HG03280 (cell line): ENCODE measurements around the gene ABCG2.
"Not testable (repeated sequence)": the region's sequence is repeated elsewhere in the genome, so short reads cannot be mapped to it uniquely, and the experiment has no call there.

Experiments used
- ATAC-seq: cut with Tn5 transposase; IDR thresholded peaks from one replicate; pipeline ENCODE4 v1.9.1; 2021; ENCODE audit warnings: mild to moderate bottlenecking, moderate library complexity; ENCODE audit not compliant: unreplicated experiment

ABCG2 gene

GRCh38 chr4:88119943-88120342 lies 38.5 kb downstream of the ABCG2 start:
- ATAC-seq, result no peak

DNA sequence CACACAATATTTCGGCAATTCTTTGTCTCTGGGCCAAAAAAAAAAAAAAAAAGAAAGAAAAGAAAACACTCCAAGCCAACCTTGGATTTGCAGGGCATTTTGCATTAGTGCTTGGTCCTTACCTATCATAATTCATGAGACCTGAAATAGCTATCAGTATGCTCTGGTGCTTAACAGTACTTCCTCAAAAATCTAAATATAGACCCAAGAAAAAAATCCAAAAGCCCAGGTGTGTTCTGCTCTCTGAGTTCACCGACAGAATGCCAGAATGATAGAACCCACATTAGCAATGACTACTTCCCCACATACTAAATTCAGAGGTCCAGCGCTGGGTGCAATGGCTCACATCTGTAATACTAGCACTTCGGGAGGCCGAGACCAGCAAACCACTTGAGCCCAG lies 42.9 kb downstream of the ABCG2 start:
- ATAC-seq, result no peak

DNA sequence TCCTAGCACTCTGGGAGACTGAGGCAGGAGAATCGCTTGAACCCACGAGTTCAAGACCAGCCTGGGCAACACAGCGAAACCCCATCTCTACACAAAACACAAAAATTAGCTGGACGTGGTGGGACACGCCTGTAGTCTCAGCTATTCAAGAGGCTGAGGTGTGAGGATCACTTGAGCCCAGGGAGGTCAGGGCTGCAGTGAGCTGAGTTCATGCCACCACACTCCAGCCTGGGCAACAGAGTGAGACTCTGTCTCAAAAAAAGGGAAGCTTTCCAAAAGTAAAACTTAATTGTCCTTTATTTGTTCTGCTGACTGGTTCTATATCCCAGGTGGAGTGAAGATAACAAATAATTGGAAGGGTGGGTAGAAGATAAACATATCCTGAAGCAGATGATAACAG lies 45.6 kb downstream of the ABCG2 start:
- no peak for ATAC-seq

GRCh38 chr4:88110826-88111225 lies 47.6 kb downstream of the ABCG2 start:
- no peak for ATAC-seq

DNA sequence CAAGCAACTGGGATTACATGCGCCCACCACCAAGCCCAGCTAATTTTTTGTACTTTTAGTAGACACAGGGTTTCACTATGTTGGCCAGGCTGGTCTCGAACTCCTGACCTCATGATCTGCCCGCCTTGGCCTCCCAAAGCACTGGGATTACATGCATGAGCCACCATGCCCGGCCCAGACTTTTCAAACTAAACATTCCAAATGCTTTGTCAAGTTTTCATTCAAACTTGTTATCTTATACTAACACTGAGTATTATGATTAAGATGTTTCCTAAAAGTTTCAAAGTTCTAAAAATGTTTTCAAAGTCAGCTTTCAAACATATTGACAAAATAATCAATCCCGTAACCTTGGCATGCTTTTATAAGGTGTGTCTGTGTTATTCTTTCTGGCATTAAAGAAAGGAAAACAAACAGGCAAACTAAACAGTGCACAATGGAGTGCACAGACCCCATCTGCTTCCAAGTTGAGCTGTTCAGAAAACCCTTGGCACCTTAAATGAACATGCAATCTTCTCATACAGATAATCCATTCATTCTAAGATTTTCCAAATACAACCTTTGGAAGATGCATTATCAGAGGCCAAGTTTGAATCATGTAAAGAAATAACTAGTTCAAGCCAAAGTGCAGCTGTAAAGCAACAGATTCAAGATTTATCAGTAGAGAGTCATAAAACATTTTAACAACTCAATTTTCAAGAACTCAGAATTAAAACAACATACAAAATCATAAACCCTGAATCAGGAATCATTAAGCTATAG lies 49.1 kb downstream of the ABCG2 start:
- no peak for ATAC-seq

GRCh38 chr4:88108747-88109122 lies 49.7 kb downstream of the ABCG2 start:
- no peak for ATAC-seq

- ATAC-seq, result not testable (repeated sequence)
Observed at GRCh38 chr4:88108108-88108465, 50.4 kb downstream of the ABCG2 start.

DNA sequence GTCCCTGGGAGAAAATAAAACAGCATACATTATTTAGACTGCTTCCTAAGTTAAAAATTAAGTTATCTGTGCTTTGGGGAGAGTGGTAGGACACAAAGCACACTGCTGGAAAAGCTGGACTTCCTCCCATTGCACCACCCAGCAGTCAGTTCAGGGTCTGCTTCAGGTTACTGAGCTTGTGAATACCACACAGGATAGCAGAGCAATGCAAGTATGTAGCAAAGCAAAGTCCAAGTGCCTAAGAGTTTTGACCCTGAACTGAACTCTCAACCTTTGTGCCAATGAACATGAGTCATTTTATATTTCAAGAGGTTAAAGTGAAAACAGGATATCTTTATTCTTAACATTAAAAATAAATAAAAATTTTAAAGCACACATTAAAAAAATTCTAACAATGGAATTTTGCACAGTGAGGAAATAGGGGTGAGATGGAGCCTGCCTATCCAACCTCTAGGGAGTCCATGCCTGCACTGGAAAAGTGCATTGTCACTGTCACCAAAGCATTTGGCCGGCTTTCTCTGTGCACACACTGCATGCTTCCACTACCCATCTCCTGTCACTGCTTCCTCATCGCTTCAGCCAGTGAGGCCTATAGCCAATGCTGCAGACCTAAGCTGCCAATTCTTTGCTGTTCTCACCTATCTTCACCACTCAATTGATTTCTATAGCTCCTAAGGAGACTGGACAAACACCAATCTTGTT lies 50.9 kb downstream of the ABCG2 start:
- no peak for ATAC-seq

GRCh38 chr4:88106205-88106604 lies 52.2 kb downstream of the ABCG2 start:
- ATAC-seq, result no peak

DNA sequence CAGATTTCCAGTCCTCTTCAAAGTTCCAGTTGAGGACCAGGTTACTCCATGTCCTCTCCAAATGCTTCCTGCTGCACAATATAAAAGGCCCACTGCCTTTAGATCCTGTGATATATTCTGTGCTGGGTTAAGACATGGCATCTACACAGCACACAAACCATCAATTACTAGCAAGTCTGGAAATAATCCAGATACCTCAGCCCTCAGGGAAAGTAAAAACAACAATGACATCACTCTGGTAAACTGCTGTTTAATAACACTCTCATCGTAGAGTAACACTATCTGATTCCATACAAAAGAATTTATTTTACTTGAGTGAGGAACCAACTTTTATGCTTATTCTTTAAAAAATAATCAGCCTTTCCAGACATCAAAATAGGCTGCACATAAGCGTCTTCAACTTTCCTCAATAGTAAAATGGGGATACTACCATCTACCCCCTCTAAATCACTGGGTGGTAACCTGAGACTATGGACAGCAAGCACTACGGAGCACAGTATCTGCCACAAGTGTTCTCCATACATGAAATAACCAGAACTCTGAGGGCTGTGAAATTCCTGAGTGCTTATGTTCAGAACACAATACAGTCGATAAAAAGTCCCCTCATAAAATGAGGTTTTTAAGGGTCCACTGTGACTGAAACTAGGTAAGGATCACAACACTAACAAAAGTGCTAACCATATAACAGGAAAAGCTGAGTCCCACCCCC lies 53.4 kb downstream of the ABCG2 start:
- ATAC-seq, result no peak

GRCh38 chr4:88102026-88102425 lies 56.4 kb downstream of the ABCG2 start:
- no peak for ATAC-seq

GRCh38 chr4:88101165-88101564 lies 57.3 kb downstream of the ABCG2 start:
- no peak for ATAC-seq

GRCh38 chr4:88098993-88099752 lies 59.3 kb downstream of the ABCG2 start:
- ATAC-seq, result peak; percentile 50

- no peak for ATAC-seq
Observed at GRCh38 chr4:88097781-88098180, 60.7 kb downstream of the ABCG2 start.

DNA sequence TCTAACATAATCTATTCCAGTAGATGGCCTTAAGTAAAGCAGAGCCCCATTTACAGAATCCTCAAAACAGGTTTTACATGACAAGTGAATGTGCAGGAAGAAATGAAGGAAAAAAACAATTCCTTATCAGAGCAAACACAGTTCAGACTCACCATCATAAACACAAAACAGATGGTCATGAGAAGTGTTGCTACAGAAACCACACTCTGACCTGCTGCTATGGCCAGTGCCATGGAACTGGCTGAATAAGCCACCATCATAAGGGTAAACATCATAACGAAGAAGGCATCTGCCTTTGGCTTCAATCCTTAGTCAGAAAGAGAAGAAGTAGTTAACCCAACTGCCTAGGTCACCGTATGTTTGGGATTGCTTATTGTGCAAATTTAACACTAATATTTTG lies 61.1 kb downstream of the ABCG2 start:
- no peak for ATAC-seq

DNA sequence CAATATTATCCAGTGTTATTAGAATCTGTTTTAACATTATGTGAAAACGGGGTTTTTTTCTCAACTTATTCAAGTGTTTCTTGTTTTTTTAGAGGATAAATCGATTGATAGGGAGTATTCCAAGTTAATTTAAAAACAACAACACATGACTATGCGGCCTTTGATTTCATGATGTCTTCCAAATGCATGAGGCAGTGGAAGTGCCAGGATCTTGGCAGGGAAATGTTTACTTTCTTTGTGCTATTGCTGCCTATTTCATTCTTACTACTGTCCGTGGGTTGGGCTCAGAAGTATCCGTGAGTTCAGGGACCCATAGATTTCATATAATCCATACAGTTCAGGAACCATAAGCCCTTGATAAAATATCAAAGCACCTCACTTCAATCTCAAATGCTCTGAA lies 64.6 kb downstream of the ABCG2 start:
- no peak for ATAC-seq

- no peak for ATAC-seq
Observed at GRCh38 chr4:88091378-88091777, 67.1 kb downstream of the ABCG2 start.

- ATAC-seq, result no peak
Observed at GRCh38 chr4:88090898-88091297, 67.5 kb downstream of the ABCG2 start.

GRCh38 chr4:88087004-88087403 lies 71.4 kb downstream of the ABCG2 start:
- no peak for ATAC-seq

GRCh38 chr4:88080626-88081025 lies 77.8 kb downstream of the ABCG2 start:
- no peak for ATAC-seq

DNA sequence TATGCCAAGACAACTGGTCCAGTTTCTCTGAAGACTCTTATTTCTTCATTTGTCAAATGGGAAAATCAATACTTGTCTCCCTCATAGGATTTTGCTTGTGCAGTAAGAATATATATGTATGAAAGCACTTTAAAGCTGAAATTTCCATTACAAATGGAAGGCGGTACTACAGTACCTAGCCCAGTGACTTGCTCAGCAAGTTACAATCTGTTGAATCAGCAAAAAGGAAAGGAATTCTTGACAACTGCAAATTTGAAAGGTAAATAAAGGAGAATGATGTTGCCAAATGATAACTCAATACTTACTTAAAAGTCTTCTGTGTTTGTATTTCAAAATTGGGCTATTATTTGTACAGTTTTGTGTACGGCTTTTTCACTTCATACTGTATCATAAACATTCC lies 79.9 kb downstream of the ABCG2 start:
- no peak for ATAC-seq
